Measurements from ENCODE around the gene YES1.

YES1 gene

GRCh38 chr18:676069-676468 is 136.0 kb downstream of the YES1 start:
- H3K4me3 ChIP-seq (ENCODE audit: low read depth, low read length): no peak overlapping the region
- DNase-seq (ENCODE audit: low read depth): no peak
- TF ChIP-seq, protein P1, sequence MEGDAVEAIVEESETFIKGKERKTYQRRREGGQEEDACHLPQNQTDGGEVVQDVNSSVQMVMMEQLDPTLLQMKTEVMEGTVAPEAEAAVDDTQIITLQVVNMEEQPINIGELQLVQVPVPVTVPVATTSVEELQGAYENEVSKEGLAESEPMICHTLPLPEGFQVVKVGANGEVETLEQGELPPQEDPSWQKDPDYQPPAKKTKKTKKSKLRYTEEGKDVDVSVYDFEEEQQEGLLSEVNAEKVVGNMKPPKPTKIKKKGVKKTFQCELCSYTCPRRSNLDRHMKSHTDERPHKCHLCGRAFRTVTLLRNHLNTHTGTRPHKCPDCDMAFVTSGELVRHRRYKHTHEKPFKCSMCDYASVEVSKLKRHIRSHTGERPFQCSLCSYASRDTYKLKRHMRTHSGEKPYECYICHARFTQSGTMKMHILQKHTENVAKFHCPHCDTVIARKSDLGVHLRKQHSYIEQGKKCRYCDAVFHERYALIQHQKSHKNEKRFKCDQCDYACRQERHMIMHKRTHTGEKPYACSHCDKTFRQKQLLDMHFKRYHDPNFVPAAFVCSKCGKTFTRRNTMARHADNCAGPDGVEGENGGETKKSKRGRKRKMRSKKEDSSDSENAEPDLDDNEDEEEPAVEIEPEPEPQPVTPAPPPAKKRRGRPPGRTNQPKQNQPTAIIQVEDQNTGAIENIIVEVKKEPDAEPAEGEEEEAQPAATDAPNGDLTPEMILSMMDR (IDR thresholded peaks at IDR 0.05; ENCODE audit: insufficient read depth, low read depth, low read length, missing control alignments): no peak

- no peak for DNase-seq (ENCODE audit: low read depth)
- TF ChIP-seq, protein P1 (IDR thresholded peaks at IDR 0.05; ENCODE audit: insufficient read depth, low read depth, low read length, missing control alignments): no peak
- H3K4me3 ChIP-seq (ENCODE audit: low read depth, low read length): no peak overlapping the region
These were observed 136.7 kb downstream of the YES1 start for GRCh38 chr18:675307-675706.

- TF ChIP-seq, protein P1 (IDR thresholded peaks at IDR 0.05; ENCODE audit: insufficient read depth, low read depth, low read length, missing control alignments): no peak
- no peak for DNase-seq (ENCODE audit: low read depth)
- no peak overlapping the region for H3K4me3 ChIP-seq (ENCODE audit: low read depth, low read length)
These were observed 138.3 kb downstream of the YES1 start for GRCh38 chr18:673769-674168.

- H3K4me3 ChIP-seq (ENCODE audit: low read depth, low read length): no peak overlapping the region
- no peak for DNase-seq (ENCODE audit: low read depth)
- TF ChIP-seq, protein P1 (IDR thresholded peaks at IDR 0.05; ENCODE audit: insufficient read depth, low read depth, low read length, missing control alignments): no peak
These were observed 138.7 kb downstream of the YES1 start for GRCh38 chr18:673317-673716.
